ENCODE measurements around the gene PKD2. TPM values are rescaled to one million over a fixed set of nuclear protein-coding genes. Genes with fewer than 3 reads are reported as not detected.

The PKD2 gene
- total and polyA plus RNA-seq, 2 donors (not counting 1 experiment from before 2014, with no cell fraction given), result 1.8 to 5.8 TPM

DNA sequence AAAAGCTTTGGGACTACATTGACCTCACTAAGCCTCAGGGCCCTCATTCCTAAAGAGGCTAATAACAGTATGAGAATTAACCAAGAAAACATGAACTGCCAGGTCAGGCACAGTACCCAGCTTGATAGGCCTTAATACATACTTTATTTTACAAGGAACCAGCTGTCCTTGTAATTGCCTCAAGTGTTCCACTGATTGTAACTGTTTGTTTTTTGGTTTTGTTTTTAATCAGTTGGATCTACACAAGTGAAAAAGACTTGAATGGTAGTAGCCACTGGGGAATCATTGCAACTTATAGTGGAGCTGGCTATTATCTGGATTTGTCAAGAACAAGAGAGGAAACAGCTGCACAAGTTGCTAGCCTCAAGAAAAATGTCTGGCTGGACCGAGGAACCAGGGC is 35.6 kb downstream of the PKD2 start:
- no peak overlapping the region for H3K27ac Mint-ChIP-seq
- no peaks in the 10 kb centered on the region for H3K9me3 ChIP-seq (ENCODE audit: control extremely low read depth in 1 of 3, control insufficient read depth in 2 of 3, insufficient read depth in 1 of 3, low read length in 2 of 3)
- H3K36me3 ChIP-seq (replicated peaks in 1 of 2; ENCODE audit: control extremely low read depth in 1 of 2, control insufficient read depth in 1 of 2, extremely low read depth in 1 of 2, insufficient read depth in 2 of 2, low read length in 1 of 2), result peaks cover 3 to 4% of the 10 kb centered on the region in 2 experiments
- H3K27me3 Mint-ChIP-seq, result no peaks in the 10 kb centered on the region
- no peaks in the 10 kb centered on the region for H3K4me1 Mint-ChIP-seq
- no peak overlapping the region for H3K4me3 ChIP-seq (ENCODE audit: control extremely low read depth in 1 of 5, extremely low read depth in 1 of 5, insufficient read depth in 1 of 5, low read depth in 2 of 5, low read length in 4 of 5)
- H2AFZ ChIP-seq (ENCODE audit: insufficient read depth, low read depth, low read length, poor library complexity, severe bottlenecking), result no peak overlapping the region
- ChIA-PET POLR2A (no interaction called here), CTCF (no interaction called here)
- no peak for ATAC-seq (ENCODE audit: low read depth)
- 60% methylated on average over 1 of the region's 1 CpG for WGBS (ENCODE audit: insufficient coverage)
- no peak overlapping the region for H3K4me2 ChIP-seq (replicated peaks; ENCODE audit: low read depth, low read length, poor library complexity, severe bottlenecking)
- no peak for TF ChIP-seq EZH2 (IDR thresholded peaks at IDR 0.05; ENCODE audit: borderline replicate concordance, insufficient read depth, low read depth, low read length, poor library complexity, severe bottlenecking)
- TF ChIP-seq, protein P1, sequence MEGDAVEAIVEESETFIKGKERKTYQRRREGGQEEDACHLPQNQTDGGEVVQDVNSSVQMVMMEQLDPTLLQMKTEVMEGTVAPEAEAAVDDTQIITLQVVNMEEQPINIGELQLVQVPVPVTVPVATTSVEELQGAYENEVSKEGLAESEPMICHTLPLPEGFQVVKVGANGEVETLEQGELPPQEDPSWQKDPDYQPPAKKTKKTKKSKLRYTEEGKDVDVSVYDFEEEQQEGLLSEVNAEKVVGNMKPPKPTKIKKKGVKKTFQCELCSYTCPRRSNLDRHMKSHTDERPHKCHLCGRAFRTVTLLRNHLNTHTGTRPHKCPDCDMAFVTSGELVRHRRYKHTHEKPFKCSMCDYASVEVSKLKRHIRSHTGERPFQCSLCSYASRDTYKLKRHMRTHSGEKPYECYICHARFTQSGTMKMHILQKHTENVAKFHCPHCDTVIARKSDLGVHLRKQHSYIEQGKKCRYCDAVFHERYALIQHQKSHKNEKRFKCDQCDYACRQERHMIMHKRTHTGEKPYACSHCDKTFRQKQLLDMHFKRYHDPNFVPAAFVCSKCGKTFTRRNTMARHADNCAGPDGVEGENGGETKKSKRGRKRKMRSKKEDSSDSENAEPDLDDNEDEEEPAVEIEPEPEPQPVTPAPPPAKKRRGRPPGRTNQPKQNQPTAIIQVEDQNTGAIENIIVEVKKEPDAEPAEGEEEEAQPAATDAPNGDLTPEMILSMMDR (IDR thresholded peaks at IDR 0.05), result no peak
- no peak overlapping the region for H3K9ac ChIP-seq (ENCODE audit: low read length)
- H3K4me1 ChIP-seq (ENCODE audit: control insufficient read depth in 2 of 2, insufficient read depth in 2 of 2, low read length in 2 of 2), result no peaks in the 10 kb centered on the region
- H3K27ac ChIP-seq (ENCODE audit: low read length in 2 of 2), result no peak overlapping the region
- H3K9me3 Mint-ChIP-seq (ENCODE audit: insufficient read depth), result no peaks in the 10 kb centered on the region
- H4K20me1 ChIP-seq (ENCODE audit: control insufficient read depth, insufficient read depth, low read length, poor library complexity, severe bottlenecking), result no peaks in the 10 kb centered on the region
- H3K4me3 Mint-ChIP-seq, result no peak overlapping the region
- no peaks in the 10 kb centered on the region for H3K27me3 ChIP-seq (replicated peaks in 1 of 4; ENCODE audit: control extremely low read depth in 1 of 4, control insufficient read depth in 3 of 4, insufficient read depth in 4 of 4, low read length in 3 of 4)
- H3K79me2 ChIP-seq (ENCODE audit: control insufficient read depth, insufficient read depth, low read length), result no peaks in the 10 kb centered on the region
- DNase-seq, result no peak
- intact Hi-C loops (cut with micrococcal nuclease), result no loop called here

DNA sequence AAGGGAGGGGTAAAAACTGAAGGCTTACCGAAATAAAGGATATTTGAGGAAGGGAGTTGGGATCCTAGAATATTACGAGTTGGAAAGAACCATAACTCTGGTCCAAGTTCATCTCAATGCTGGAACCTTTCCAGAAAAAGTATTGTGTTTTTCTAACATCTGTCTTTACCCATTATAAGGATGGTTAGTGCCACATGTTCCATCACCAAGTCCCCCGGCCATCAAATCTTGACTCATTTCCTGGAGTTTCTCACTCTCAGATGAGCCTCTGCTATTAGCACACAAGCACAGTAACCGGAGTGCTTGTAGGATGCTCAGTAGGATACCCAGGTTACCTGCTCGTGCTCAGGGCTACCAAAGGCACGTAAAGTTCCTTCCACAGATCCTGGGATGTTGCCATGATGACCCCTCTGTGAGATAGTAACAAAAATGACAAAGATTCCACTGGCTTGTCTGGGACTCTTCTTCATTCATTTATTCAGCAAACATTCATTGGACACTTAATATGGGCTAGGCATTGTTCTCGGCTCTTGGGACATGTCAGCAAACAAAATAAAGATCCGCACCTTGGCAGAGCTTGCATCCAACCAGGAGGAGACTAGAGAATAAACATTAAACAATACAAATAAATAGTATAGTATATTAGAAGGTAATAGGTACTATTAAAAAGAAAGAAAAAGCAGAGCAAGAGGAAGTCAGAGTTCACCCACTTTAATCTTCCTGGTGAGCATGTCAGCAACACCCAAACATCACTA is 36.3 kb downstream of the PKD2 start:
- Mint-ChIP-seq H3K9me3 (ENCODE audit: insufficient read depth) (no peaks in the 10 kb centered on the region), H3K27ac (no peak overlapping the region), H3K4me1 (no peaks in the 10 kb centered on the region), H3K4me3 (no peak overlapping the region), H3K27me3 (no peaks in the 10 kb centered on the region)
- ChIA-PET POLR2A (no interaction called here), CTCF (no interaction called here)
- H3K4me3 ChIP-seq (ENCODE audit: control extremely low read depth in 1 of 5, extremely low read depth in 1 of 5, insufficient read depth in 1 of 5, low read depth in 2 of 5, low read length in 4 of 5), result no peak overlapping the region
- no peaks in the 10 kb centered on the region for H4K20me1 ChIP-seq (ENCODE audit: control insufficient read depth, insufficient read depth, low read length, poor library complexity, severe bottlenecking)
- H3K9ac ChIP-seq (ENCODE audit: low read length), result no peak overlapping the region
- no peak overlapping the region for H2AFZ ChIP-seq (ENCODE audit: insufficient read depth, low read depth, low read length, poor library complexity, severe bottlenecking)
- H3K36me3 ChIP-seq (replicated peaks in 1 of 2; ENCODE audit: control extremely low read depth in 1 of 2, control insufficient read depth in 1 of 2, extremely low read depth in 1 of 2, insufficient read depth in 2 of 2, low read length in 1 of 2), result peaks cover 3 to 4% of the 10 kb centered on the region in 2 experiments
- ATAC-seq (ENCODE audit: low read depth) (no peak), DNase-seq (no peak)
- no peak for TF ChIP-seq EZH2 (IDR thresholded peaks at IDR 0.05; ENCODE audit: borderline replicate concordance, insufficient read depth, low read depth, low read length, poor library complexity, severe bottlenecking)
- TF ChIP-seq, protein P1 (IDR thresholded peaks at IDR 0.05), result no peak
- no peaks in the 10 kb centered on the region for H3K79me2 ChIP-seq (ENCODE audit: control insufficient read depth, insufficient read depth, low read length)
- no peaks in the 10 kb centered on the region for H3K4me1 ChIP-seq (ENCODE audit: control insufficient read depth in 2 of 2, insufficient read depth in 2 of 2, low read length in 2 of 2)
- intact Hi-C loops (cut with micrococcal nuclease), result no loop called here
- H3K27ac ChIP-seq (ENCODE audit: low read length in 2 of 2), result no peak overlapping the region
- H3K27me3 ChIP-seq (replicated peaks in 1 of 4; ENCODE audit: control extremely low read depth in 1 of 4, control insufficient read depth in 3 of 4, insufficient read depth in 4 of 4, low read length in 3 of 4), result no peaks in the 10 kb centered on the region
- no peaks in the 10 kb centered on the region for H3K9me3 ChIP-seq (ENCODE audit: control extremely low read depth in 1 of 3, control insufficient read depth in 2 of 3, insufficient read depth in 1 of 3, low read length in 2 of 3)
- H3K4me2 ChIP-seq (replicated peaks; ENCODE audit: low read depth, low read length, poor library complexity, severe bottlenecking), result no peak overlapping the region
- WGBS (ENCODE audit: insufficient coverage), result 100% methylated on average over 4 of the region's 8 CpGs
